A673 (cell line): ENCODE measurements around the gene CST9. TPM values are rescaled to one million over a fixed set of nuclear protein-coding genes. Genes with fewer than 3 reads are reported as not detected.
"Not testable (repeated sequence)": the region's sequence is repeated elsewhere in the genome, so short reads cannot be mapped to it uniquely, and the experiment has no call there.

Experiments used
- BruUV-seq: library from RNA; stranded (reverse); fragments of 400-500 nt; replicated peaks from 2 replicates; lab custom pipeline; 2021; lab: Mats Ljungman, UMichigan
- CTCF ChIA-PET: fragments of 300-600 bp; sonication (Branson Sonifier 250); formaldehyde crosslinking; loops from one replicate; lab custom pipeline; 2022; ENCODE audit warnings: antibody characterized with exemption; lab: Charles Lee
- POLR2A ChIA-PET: fragments of 300-600 bp; sonication (Branson Sonifier 250); formaldehyde crosslinking; loops from one replicate; lab custom pipeline; 2022; ENCODE audit warnings: antibody characterized with exemption; ENCODE audit not compliant: low non-redundant PET; lab: Charles Lee
- DNase-seq: peaks from one replicate; pipeline ENCODE4 v3.0.0-alpha.2; 2015; ENCODE audit warnings: low spot score
- H3K27ac ChIP-seq: fragments of 200-600 bp; sonication (generic); 2 replicates; pipeline ENCODE4 v1.5.1; 2016; ENCODE audit warnings: mixed run types, low read depth, mild to moderate bottlenecking, mixed read lengths, antibody characterized with exemption, low read length; ENCODE audit not compliant: poor library complexity, severe bottlenecking
- H3K27me3 ChIP-seq: fragments of 200-600 bp; sonication (generic); replicated peaks from 2 replicates; pipeline ENCODE4 v1.6.1; 2017; ENCODE audit warnings: mixed run types, low read depth, mild to moderate bottlenecking, mixed read lengths, antibody characterized with exemption, low read length; ENCODE audit not compliant: insufficient read depth, poor library complexity
- H3K36me3 ChIP-seq: fragments of 200-600 bp; sonication (generic); 2 replicates; pipeline ENCODE4 v1.6.1; 2016; ENCODE audit warnings: mixed run types, mild to moderate bottlenecking, mixed read lengths, antibody characterized with exemption, low read length; ENCODE audit not compliant: insufficient read depth, poor library complexity, severe bottlenecking
- H3K4me1 ChIP-seq: fragments of 200-600 bp; sonication (generic); 2 replicates; pipeline ENCODE4 v1.6.1; 2017; ENCODE audit warnings: mixed run types, mild to moderate bottlenecking, mixed read lengths, antibody characterized with exemption, low read length; ENCODE audit not compliant: insufficient read depth, poor library complexity, severe bottlenecking
- H3K4me3 ChIP-seq: fragments of 200-600 bp; sonication (generic); 2 replicates; pipeline ENCODE4 v1.5.1; 2016; ENCODE audit warnings: low read depth, mixed run types, mild to moderate bottlenecking, mixed read lengths, low read length; ENCODE audit not compliant: poor library complexity, severe bottlenecking
- H3K9me3 ChIP-seq: fragments of 200-600 bp; sonication (generic); 2 replicates; pipeline ENCODE4 v1.6.1; 2016; ENCODE audit warnings: mixed run types, low read depth, mild to moderate bottlenecking, mixed read lengths, antibody characterized with exemption, low read length; ENCODE audit not compliant: poor library complexity, severe bottlenecking
- EZH2 ChIP-seq: fragments of 200-600 bp; sonication (generic); IDR thresholded peaks from 2 replicates; pipeline ENCODE4 v1.6.1; 2017; ENCODE audit warnings: borderline replicate concordance, low read depth, mild to moderate bottlenecking, mixed read lengths, antibody characterized with exemption, low read length; ENCODE audit not compliant: poor library complexity, severe bottlenecking
- intact Hi-C: fragments of 100-400 bp; cut with micrococcal nuclease; formaldehyde crosslinking; loops from one replicate; pipeline ENCODE4 v1.10.0; 2022; ENCODE audit not compliant: unreplicated experiment
- total RNA-seq: library from RNA; stranded (reverse); gene quantifications from 2 replicates; pipeline ENCODE4 v1.2.3, GENCODE V29; 2021
- TF ChIP-seq, protein P1 (sequence below): fragments of 300-800, 200-600 bp; sonication (generic); conservative IDR thresholded peaks from 2 replicates; pipeline ENCODE4 v1.5.1; 2017; ENCODE audit warnings: low read depth, mild to moderate bottlenecking, antibody characterized with exemption, low read length, moderate library complexity, mixed read lengths

Gene CST9
- total RNA-seq, 1 experiment from 2014 or later: not detected

DNA sequence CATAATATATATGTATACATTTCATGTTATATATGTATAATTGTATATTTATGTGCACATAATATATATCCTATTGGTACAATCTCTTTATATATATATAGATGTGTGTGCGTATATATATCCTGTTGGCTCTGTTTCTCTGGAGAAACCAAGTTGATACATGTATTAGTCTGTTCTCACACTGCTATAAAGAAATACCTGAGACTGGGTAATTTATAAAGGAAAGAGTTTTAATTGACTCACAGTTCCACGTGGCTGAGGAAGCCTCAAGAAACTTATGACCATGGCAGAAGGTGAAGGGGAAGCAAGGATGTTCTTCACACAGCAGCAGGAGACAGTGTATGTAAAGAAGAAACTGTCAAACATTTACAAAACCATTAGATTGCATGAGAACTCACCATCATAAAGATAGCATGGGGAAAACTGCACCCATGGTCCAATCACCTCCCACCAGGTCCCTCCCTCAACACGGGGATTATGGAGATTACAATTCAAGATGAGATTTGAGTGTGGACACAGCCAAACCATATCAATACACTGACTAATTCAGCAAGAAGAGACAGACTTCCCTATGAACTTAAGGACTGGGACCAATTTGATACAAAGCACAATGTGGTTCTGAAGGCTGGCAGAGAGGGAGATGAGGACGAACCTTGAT lies 18.1 kb upstream of the CST9 start:
- Histone ChIP-seq H3K4me3 (no peak overlapping the region), H3K27me3 (no peaks in the 10 kb centered on the region), H3K4me1 (no peaks in the 10 kb centered on the region), H3K9me3 (no peaks in the 10 kb centered on the region), H3K36me3 (no peaks in the 10 kb centered on the region), H3K27ac (no peak overlapping the region)
- no TSS peak for BruUV-seq
- DNase-seq: no peak
- no peak for TF ChIP-seq EZH2
- TF ChIP-seq, protein P1, sequence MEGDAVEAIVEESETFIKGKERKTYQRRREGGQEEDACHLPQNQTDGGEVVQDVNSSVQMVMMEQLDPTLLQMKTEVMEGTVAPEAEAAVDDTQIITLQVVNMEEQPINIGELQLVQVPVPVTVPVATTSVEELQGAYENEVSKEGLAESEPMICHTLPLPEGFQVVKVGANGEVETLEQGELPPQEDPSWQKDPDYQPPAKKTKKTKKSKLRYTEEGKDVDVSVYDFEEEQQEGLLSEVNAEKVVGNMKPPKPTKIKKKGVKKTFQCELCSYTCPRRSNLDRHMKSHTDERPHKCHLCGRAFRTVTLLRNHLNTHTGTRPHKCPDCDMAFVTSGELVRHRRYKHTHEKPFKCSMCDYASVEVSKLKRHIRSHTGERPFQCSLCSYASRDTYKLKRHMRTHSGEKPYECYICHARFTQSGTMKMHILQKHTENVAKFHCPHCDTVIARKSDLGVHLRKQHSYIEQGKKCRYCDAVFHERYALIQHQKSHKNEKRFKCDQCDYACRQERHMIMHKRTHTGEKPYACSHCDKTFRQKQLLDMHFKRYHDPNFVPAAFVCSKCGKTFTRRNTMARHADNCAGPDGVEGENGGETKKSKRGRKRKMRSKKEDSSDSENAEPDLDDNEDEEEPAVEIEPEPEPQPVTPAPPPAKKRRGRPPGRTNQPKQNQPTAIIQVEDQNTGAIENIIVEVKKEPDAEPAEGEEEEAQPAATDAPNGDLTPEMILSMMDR: no peak
- ChIA-PET CTCF (no interaction called here), POLR2A (no interaction called here)
- intact Hi-C loops: no loop called here

GRCh38 chr20:23622839-23623343 lies 17.2 kb upstream of the CST9 start:
- ChIA-PET CTCF (interaction anchor here (0.6 kb wide), 1 partner anchor 186 kb away, joined by 3 read pairs; no protein-coding TSS in a partner anchor), POLR2A (no interaction called here)
- H3K36me3 ChIP-seq: no peaks in the 10 kb centered on the region
- no peak overlapping the region for H3K27ac ChIP-seq
- no TSS peak for BruUV-seq
- intact Hi-C loops: no loop called here
- no peak overlapping the region for H3K4me3 ChIP-seq
- TF ChIP-seq, protein P1: no peak
- TF ChIP-seq EZH2: no peak
- no peaks in the 10 kb centered on the region for H3K9me3 ChIP-seq
- H3K4me1 ChIP-seq: no peaks in the 10 kb centered on the region
- DNase-seq: peak; percentile 55
- H3K27me3 ChIP-seq: no peaks in the 10 kb centered on the region

DNA sequence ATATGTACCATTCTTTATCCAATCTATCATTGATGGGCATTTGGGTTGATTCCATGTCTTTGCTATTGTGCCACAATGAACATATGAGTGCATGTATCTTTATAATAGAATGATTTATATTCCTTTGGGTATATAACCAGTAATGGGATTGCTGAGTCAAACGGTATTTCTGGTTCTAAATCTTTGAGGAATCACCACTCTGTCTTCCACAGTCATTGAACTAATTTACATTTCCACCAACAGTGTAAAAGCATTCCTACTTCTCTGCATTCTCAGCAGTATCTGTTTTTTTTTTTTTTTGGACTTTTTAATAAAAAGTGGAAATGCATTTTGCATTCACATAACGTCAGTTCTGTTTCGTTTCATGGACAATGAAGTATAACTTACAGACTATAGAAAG lies 16.7 kb upstream of the CST9 start:
- CTCF ChIA-PET: interaction anchor here (0.6 kb wide), 1 partner anchor 186 kb away, joined by 3 read pairs; no protein-coding TSS in a partner anchor
- H3K4me3 ChIP-seq, intact Hi-C loops, H3K27me3 ChIP-seq, DNase-seq, H3K27ac ChIP-seq, POLR2A ChIA-PET, H3K36me3 ChIP-seq, BruUV-seq, H3K4me1 ChIP-seq, H3K9me3 ChIP-seq: not testable (repeated sequence)

DNA sequence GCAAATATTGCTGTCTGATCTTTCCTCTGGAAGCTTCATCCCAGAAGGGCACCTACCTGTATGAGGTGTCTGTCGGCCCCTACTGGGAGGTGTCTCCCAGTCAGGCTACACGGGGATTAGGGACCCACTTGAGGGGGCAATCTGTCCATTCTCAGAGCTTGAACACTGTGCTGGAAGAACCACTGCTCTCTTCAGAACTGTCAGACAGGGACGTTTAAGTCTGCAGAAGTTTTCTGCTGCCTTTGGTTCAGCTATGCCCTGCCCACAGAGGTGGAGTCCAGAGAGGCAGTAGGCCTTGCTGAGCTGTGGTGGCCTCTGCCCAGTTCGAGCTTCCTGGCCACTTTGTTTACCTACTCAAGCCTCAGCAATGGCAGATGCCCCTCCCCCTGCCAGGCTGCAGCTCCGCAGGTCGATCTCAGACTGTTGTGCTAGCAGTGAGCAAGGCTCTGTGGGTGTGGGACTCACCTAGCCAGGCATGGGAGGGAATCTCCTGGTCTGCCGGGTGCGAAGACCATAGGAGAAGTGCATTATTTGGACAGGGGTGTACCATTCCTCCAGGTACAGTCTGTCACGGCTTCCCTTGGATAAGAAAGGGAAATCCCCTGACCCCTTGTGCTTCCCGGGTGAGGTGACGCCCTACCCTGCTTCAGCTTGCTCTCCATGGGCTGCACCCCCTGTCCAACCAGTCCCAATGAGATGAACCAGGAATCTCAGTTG lies 15.1 kb upstream of the CST9 start:
- POLR2A ChIA-PET, DNase-seq: not testable (repeated sequence)

More for the DNA sequence above, 15.1 kb upstream of the CST9 start:
- H3K27ac ChIP-seq, H3K4me1 ChIP-seq, H3K27me3 ChIP-seq, CTCF ChIA-PET, BruUV-seq, intact Hi-C loops, H3K9me3 ChIP-seq, H3K4me3 ChIP-seq, H3K36me3 ChIP-seq: not testable (repeated sequence)
